ENCODE measurements around the gene COPG2.
"Not testable (repeated sequence)": the region's sequence is repeated elsewhere in the genome, so short reads cannot be mapped to it uniquely, and the experiment has no call there.

Gene COPG2

DNA sequence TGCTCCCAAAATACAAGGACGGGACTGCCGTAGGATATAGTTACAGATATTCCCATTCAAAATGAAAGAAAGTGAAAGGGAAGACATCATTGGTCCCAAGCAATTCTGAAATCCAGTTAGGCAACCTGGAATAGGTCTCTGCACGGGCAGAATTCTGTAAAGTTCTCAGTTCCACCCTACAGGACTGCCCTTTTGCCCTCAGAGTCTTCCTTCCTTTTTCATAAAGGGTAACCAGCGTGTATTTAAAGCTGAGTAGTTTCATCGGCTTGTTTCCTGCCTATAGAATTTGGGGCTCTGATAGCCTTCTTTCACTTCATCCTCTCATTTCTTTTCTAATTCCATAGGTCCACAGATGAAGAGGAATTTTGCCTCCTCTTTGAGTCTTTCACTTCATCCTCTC, 20.0 kb downstream of the COPG2 start:
- DNase-seq: no peak

- DNase-seq: no peak
Measured at GRCh38 chr7:130642383-130642782, 26.2 kb downstream of the COPG2 start.

- no peak for DNase-seq
Measured at GRCh38 chr7:130641497-130641896, 27.1 kb downstream of the COPG2 start.

GRCh38 chr7:130641040-130641439, 27.5 kb downstream of the COPG2 start:
- DNase-seq: no peak

GRCh38 chr7:130639388-130639787, 29.2 kb downstream of the COPG2 start:
- DNase-seq: no peak

DNA sequence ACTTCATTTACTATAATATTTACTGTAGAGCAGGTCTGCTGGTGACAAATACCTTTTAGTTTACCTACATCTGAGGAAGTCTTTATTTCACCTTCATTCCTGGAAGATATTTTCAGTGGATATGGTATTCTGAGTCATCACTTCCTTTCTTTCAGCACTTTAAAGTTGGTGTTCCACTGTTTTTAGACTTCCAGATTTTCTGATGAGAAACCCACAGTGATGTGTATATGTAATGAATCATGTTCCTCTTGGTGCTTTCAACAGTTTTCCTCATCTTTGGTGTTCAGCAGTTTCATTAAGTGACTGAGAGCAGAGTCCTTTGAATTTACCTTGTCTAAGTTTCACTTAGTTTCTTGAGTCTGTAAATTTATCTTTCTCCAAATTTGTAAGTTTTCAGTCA, 36.4 kb downstream of the COPG2 start:
- no peak for DNase-seq

DNA sequence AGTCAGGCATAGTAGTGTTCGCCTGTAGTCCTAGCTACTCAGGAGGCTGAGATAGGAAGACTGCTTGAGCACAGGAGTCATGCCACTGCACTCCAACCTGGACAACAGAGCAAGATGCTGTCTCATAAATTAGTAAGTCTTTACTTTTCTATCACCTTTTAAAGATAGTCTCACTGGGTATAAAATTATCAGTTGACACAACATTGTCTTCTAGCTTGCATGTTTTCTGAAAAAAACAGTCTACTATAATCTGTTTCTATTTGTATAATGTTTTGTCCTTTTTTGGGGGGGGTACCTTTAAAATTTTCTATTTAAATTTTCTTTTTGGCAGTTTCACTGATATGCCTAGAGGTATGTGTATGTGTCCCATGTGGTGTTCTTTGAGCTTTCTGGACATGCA, 39.6 kb downstream of the COPG2 start:
- no peak for DNase-seq

GRCh38 chr7:130627775-130628174, 40.8 kb downstream of the COPG2 start:
- no peak for DNase-seq

- DNase-seq: no peak
Measured at GRCh38 chr7:130622866-130623265, 45.7 kb downstream of the COPG2 start.

DNA sequence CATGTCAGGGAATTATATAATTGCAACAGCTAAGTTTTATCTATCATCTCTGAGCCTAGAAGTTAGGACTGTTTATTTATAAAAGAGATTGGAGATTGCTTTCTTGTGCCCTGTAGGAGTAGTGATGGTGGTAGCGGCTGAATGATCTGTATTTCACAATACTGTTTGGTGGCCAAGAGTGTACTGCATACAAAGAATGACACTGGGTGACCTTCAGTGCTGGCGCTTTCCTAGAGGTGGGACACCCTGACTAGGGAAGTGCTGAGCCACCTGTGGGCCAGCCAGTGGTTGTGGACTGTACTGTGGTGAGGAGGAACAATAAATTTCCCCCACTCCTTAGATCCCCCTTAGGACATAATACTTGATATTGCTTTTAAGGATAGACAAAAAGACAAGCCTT, 53.0 kb downstream of the COPG2 start:
- no peak for DNase-seq

DNA sequence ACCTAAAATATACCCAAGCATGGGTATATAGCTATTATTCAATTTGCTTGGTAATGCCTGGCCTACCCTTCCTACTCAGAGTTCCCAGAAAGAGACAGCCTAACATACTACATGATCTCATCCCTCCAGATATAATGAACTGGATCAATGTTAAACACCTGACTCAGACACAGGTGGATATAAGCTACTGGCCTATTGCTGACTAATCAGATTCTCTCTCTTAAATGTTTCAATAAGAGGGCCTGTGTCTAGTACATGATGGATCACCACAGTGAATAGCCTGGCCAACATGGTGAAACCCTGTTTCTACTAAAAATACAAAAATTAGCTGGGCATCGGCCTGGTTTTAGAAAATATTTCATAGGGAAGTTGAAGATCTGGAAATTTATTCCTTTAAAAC, 54.1 kb downstream of the COPG2 start:
- DNase-seq: no peak

GRCh38 chr7:130611218-130611617, 57.3 kb downstream of the COPG2 start:
- DNase-seq: no peak

- not testable (repeated sequence) for DNase-seq
Measured at GRCh38 chr7:130607066-130607465, 61.5 kb downstream of the COPG2 start.

GRCh38 chr7:130606161-130606560, 62.4 kb downstream of the COPG2 start:
- no peak for DNase-seq

- DNase-seq: no peak
Measured at GRCh38 chr7:130598056-130598455, 70.5 kb downstream of the COPG2 start.

- no peak for DNase-seq
Measured at GRCh38 chr7:130595986-130596385, 72.6 kb downstream of the COPG2 start.

- no peak for DNase-seq
Measured at GRCh38 chr7:130593033-130593432, 75.5 kb downstream of the COPG2 start.

DNA sequence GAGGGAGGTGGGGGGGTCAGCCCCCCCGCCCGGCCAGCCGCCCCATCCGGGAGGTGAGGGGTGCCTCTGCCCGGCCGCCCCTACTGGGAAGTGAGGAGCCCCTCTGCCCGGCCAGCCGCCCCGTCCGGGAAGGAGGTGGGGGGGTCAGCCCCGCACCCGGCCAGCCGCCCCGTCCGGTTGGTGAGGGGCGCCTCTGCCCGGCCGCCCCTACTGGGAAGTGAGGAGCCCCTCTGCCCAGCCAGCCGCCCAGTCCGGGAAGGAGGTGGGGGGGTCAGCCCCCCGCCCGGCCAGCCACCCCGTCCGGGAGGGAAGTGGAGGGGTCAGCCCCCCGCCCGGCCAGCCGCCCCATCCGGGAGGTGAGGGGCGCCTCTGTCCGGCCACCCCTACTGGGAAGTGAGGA, 77.1 kb downstream of the COPG2 start:
- not testable (repeated sequence) for DNase-seq

GRCh38 chr7:130585932-130586331, 82.6 kb downstream of the COPG2 start:
- DNase-seq: not testable (repeated sequence)

GRCh38 chr7:130575110-130575509, 93.4 kb downstream of the COPG2 start:
- not testable (repeated sequence) for DNase-seq

- DNase-seq: not testable (repeated sequence)
Measured at GRCh38 chr7:130570144-130570543, 98.4 kb downstream of the COPG2 start.

GRCh38 chr7:130566898-130567280, 101.7 kb downstream of the COPG2 start:
- DNase-seq: no peak

DNA sequence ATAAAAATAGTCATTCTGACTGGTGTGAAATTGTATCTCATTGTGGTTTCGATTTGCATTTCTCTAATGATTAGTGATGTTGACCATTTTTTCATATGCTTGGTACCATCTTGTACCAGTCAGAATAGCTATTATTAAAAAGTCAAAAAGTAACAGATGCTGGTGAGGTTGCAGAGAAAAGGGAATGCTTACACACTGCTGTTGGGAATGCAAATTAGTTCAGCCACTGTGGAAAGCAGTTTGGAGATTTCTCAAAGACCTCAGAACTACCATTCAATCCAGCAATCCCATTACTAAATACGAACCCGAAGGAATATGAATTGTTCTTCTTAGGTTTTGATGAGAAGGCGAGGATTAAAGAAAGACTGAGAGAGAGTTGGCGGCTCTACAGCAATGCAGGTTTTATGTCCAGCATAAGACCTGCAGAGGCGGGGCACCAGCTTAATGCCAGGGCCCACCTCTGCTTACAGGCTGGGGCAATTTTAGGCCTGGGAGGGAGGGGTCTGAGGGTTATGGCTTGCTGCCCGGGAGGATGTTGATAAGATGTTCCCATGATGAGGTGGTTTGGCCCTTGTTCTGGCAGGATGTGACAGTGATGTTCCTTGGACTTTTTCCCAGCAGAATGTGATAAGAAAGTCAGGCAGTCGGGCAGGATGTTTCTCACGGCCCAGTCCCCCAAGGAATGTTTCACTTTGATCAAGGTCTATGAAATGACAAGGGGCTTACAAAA, 102.2 kb downstream of the COPG2 start:
- no peak for DNase-seq

DNA sequence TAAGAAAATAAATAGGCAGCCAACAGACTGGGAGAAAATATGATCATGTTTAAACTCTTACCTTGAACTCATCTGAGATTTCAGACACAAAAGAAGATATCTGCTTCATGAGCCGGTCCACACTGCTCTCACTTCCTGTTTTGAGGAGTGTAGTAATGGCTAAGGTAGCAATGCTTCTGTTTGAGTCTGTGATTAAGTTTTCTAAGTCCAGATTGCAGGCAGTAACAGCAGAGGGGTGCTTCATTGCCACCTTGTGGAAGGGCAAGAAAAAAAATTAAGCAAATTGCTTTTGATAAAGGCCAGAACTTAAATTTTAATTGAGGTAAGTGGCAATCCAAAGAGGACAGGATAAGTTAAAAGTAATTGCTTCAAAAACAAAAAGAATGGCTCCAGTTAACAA, 107.6 kb downstream of the COPG2 start:
- DNase-seq: no peak

GRCh38 chr7:130559184-130559583, 109.4 kb downstream of the COPG2 start:
- DNase-seq: no peak

All from activated gamma-delta T cell treated with Interleukin-2 at 50 U/mL for 16 hours (primary cell).